Epithelial cell of proximal tubule (primary cell): ENCODE data around the gene ATP1B4. TPM values are rescaled to one million over a fixed set of nuclear protein-coding genes. Genes with fewer than 3 reads are reported as not detected.

ENCODE experiments used
- DNase-seq: peaks from one replicate; pipeline ENCODE4 v3.0.0-alpha.2; 2011; ENCODE audit warnings: low read depth
- H3K4me3 ChIP-seq: 2 replicates; pipeline ENCODE4 v1.5.1; 2011; ENCODE audit warnings: low read depth, mild to moderate bottlenecking, low read length
- total RNA-seq: library from RNA; depleted of rRNA; stranded (reverse); fragments of >200 nt; gene quantifications from 2 replicates; pipeline ENCODE4 v1.2.3, GENCODE V29; 2015
- TF ChIP-seq, protein P1 (sequence below): conservative IDR thresholded peaks from 2 replicates; pipeline ENCODE4 v1.5.1; 2012; ENCODE audit warnings: low read depth, mild to moderate bottlenecking, low read length

Gene ATP1B4
- total RNA-seq, 1 donor from 2014 or later, result not detected

DNA sequence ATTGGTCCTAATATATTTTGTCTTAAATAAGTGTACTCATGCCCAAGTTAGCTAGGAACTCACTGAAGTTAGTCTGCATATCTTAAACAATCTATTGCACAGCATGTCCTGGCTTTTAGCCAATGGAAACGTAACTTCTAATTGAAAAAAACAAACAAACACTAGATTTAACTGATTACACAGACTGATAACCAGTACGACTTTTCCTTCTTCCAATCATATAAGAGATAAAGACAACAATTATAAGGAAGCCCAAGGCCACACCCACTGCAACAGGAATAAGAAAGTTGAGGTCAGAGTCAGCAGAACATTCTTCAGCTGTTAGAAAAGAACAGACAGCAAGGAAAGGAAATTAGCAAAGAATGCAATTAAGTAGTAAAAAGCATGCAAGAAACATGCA is 66.4 kb downstream of the ATP1B4 start:
- DNase-seq, result no peak
- TF ChIP-seq, protein P1, sequence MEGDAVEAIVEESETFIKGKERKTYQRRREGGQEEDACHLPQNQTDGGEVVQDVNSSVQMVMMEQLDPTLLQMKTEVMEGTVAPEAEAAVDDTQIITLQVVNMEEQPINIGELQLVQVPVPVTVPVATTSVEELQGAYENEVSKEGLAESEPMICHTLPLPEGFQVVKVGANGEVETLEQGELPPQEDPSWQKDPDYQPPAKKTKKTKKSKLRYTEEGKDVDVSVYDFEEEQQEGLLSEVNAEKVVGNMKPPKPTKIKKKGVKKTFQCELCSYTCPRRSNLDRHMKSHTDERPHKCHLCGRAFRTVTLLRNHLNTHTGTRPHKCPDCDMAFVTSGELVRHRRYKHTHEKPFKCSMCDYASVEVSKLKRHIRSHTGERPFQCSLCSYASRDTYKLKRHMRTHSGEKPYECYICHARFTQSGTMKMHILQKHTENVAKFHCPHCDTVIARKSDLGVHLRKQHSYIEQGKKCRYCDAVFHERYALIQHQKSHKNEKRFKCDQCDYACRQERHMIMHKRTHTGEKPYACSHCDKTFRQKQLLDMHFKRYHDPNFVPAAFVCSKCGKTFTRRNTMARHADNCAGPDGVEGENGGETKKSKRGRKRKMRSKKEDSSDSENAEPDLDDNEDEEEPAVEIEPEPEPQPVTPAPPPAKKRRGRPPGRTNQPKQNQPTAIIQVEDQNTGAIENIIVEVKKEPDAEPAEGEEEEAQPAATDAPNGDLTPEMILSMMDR, result no peak
- no peak overlapping the region for H3K4me3 ChIP-seq

DNA sequence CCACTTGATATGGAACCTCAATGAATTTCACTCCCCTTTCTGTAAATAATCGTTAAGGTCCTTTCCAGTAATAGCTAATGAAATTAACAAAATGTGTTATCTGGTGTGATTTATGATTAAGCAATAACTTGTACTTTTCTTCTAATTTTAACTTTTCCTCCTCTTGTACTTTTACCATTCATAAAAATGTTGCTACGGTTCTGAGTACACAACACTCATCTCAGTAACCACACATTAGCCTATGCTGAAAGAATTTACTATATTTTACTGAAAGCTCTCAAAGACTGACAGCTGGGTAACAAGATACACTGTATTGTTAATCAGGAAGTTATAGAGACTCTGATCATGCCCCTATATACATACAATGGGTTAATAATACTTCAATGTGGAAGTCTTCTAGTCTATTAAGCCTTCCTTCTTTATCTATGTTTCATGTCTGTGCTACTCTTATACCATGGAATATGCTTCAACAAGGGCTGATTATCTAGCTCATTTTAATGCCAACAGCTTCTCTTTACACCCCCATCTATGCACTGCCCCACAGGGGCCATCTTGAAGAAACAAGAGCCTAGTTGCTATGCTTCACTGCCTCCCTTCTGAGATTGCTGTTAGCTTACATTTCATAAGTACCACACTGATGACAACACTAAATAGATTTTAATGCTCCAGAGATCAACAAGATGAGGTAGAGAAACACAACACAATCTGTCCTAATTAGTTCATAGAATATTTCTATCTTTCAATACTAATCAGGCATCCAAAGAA is 68.1 kb downstream of the ATP1B4 start:
- no peak overlapping the region for H3K4me3 ChIP-seq
- DNase-seq, result no peak
- TF ChIP-seq, protein P1, result no peak

Other genes with a start within 250 kb of the ATP1B4 start
- gene RHOXF1, start 246.2 kb upstream of the ATP1B4 start, total RNA-seq, result not detected in 2 replicates
- not detected in 2 replicates for gene RHOXF2, start 203.5 kb upstream of the ATP1B4 start, total RNA-seq
- 9.4 and 12.9 TPM in 2 replicates for gene ZBTB33, start 111.3 kb upstream of the ATP1B4 start, total RNA-seq
- 0.14 and 0.40 TPM in 2 replicates for gene TMEM255A, start 50.6 kb upstream of the ATP1B4 start, total RNA-seq
- gene LAMP2, start 107.2 kb downstream of the ATP1B4 start, total RNA-seq, result 59.6 and 66.6 TPM in 2 replicates
- 18.5 and 28.1 TPM in 2 replicates for gene CUL4B, start 198.9 kb downstream of the ATP1B4 start, total RNA-seq
- 47.6 and 54.2 TPM in 2 replicates for gene MCTS1, start 242.0 kb downstream of the ATP1B4 start, total RNA-seq